Measurements from ENCODE around the gene AOC3. TPM values are rescaled to one million over a fixed set of nuclear protein-coding genes. Genes with fewer than 3 reads are reported as not detected.

The AOC3 gene
- total and polyA plus RNA-seq, 12 donors = 21.6 to 133 (median 81.1) TPM

- Histone ChIP-seq H3K27ac (peak overlapping the region in 2 of 5 donors; percentile 54 to 75), H3K9me3 (replicated peaks in 1 of 3) (no peaks in the 10 kb centered on the region), H3K4me1 (replicated peaks in 1 of 2) (peaks cover 14 to 39% of the 10 kb centered on the region in 2 donors), H3K4me3 (peak overlapping the region in 1 of 4 donors; percentile 56), H3K36me3 (replicated peaks in 1 of 2) (no peaks in the 10 kb centered on the region), H3K27me3 (no peaks in the 10 kb centered on the region)
- WGBS, 4 donors = 61 to 88% (median 73%) methylated on average over 15 of the region's 15 CpGs
- intact Hi-C loops (cut with DNase I) = no loop called here
- peak in 2 of 7 donors; percentile 35 to 46 for DNase-seq
- TF ChIP-seq CTCF (IDR thresholded peaks at IDR 0.05) = no peak
Observed at GRCh38 chr17:42852351-42852750, 1.4 kb downstream of the AOC3 start.

GRCh38 chr17:42853004-42853403 is 2.0 kb downstream of the AOC3 start:
- DNase-seq = peak in 1 of 7 donors; percentile 47
- WGBS, 4 donors = 31 to 62% (median 49%) methylated on average over 4 of the region's 4 CpGs
- intact Hi-C loops (cut with DNase I) = no loop called here
- Histone ChIP-seq H3K27me3 (no peaks in the 10 kb centered on the region), H3K36me3 (replicated peaks in 1 of 2) (no peaks in the 10 kb centered on the region), H3K9me3 (replicated peaks in 1 of 3) (no peaks in the 10 kb centered on the region), H3K4me3 (peak overlapping the region in 1 of 4 donors; percentile 56), H3K4me1 (replicated peaks in 1 of 2) (peaks cover 14 to 37% of the 10 kb centered on the region in 2 donors), H3K27ac (peak overlapping the region in 2 of 5 donors; percentile 54 to 75)
- TF ChIP-seq CTCF (IDR thresholded peaks at IDR 0.05) = peak in 1 of 6 experiments; percentile 4
- TF ChIP-seq POLR2A (IDR thresholded peaks at IDR 0.05) = no peak

GRCh38 chr17:42853597-42853967 is 2.6 kb downstream of the AOC3 start:
- Histone ChIP-seq H3K4me3 (peak overlapping the region in 2 of 4 donors; percentile 6 to 56), H3K9me3 (replicated peaks in 1 of 3) (no peaks in the 10 kb centered on the region), H3K4me1 (replicated peaks in 1 of 2) (peaks cover 14 to 37% of the 10 kb centered on the region in 2 donors), H3K27ac (peak overlapping the region in 1 of 5 donors; percentile 24), H3K27me3 (no peaks in the 10 kb centered on the region), H3K36me3 (replicated peaks in 1 of 2) (no peaks in the 10 kb centered on the region)
- DNase-seq = no peak
- TF ChIP-seq POLR2A (IDR thresholded peaks at IDR 0.05) (no peak), CTCF (IDR thresholded peaks at IDR 0.05) (no peak)
- intact Hi-C loops (cut with DNase I) = no loop called here
- WGBS, 4 donors = 71 to 79% (median 75%) methylated on average over 5 of the region's 5 CpGs

GRCh38 chr17:42853968-42854790 is 3.2 kb downstream of the AOC3 start:
- intact Hi-C loops (cut with DNase I) = no loop called here
- 79 to 84% (median 80%) methylated on average over 11 to 15 of the region's 15 CpGs for WGBS, 4 donors
- Histone ChIP-seq H3K4me1 (replicated peaks in 1 of 2) (peaks cover 14 to 37% of the 10 kb centered on the region in 2 donors), H3K9me3 (replicated peaks in 1 of 3) (no peaks in the 10 kb centered on the region), H3K27ac (peak overlapping the region in 1 of 5 donors; percentile 24), H3K36me3 (replicated peaks in 1 of 2) (no peaks in the 10 kb centered on the region), H3K27me3 (no peaks in the 10 kb centered on the region), H3K4me3 (peak overlapping the region in 2 of 4 donors; percentile 6 to 56)
- DNase-seq = no peak
- TF ChIP-seq CTCF (IDR thresholded peaks at IDR 0.05) (no peak), POLR2A (IDR thresholded peaks at IDR 0.05) (no peak)

All from adrenal gland (tissue), 12 donors.